Measurements from ENCODE around the gene LGALS3. TPM values are rescaled to one million over a fixed set of nuclear protein-coding genes. Genes with fewer than 3 reads are reported as not detected.

LGALS3 gene
- total RNA-seq, 2 experiments from 2014 or later = 11.7 to 12.1 TPM

DNA sequence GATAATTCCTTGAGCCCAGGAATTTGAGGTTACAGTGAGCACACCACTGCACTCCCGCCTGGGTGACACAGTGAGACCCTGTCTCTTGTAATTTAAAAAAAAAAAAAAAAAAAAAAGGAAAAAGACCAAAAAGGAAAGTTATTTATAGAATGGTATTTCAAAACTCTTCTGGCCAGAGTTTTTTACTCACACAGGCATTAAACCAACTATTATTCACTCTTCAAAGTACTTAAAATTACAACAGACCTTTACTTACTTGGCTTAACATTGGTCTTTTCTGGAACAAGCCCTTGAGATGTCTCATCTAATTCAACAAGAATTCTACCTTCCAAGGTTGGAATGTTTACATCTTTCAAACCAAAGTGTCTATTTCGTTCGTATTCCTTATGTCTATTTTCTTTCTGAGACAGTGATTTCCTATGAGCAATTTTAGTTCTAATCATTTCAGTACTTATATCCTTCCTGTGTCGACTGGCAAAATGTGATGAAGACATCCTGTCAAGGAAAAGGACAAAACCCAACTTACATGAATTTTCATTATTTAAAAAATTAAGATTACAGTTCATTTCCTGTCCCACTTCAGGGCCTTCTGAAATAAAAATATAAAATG, 59.7 kb downstream of the LGALS3 start:
- H3K36me3 Mint-ChIP-seq (ENCODE audit: low read depth) = no peaks in the 10 kb centered on the region
- Histone ChIP-seq H3K4me1 (ENCODE audit: insufficient read depth, low read length) (peaks cover 14% of the 10 kb centered on the region), H3K27me3 (ENCODE audit: control insufficient read depth in 1 of 2, insufficient read depth in 2 of 2, low read length in 2 of 2) (no peaks in the 10 kb centered on the region), H3K4me3 (ENCODE audit: low read length) (no peak overlapping the region), H3K9me3 (ENCODE audit: control insufficient read depth in 1 of 2, insufficient read depth in 1 of 2, low read length in 2 of 2) (no peaks in the 10 kb centered on the region), H3K27ac (ENCODE audit: low read depth in 1 of 2, low read length in 2 of 2) (no peak overlapping the region), H3K36me3 (ENCODE audit: insufficient read depth, low read length) (no peaks in the 10 kb centered on the region)
- H3K4me1 Mint-ChIP-seq (ENCODE audit: low read depth) = peaks cover 21% of the 10 kb centered on the region
- DNase-seq = no peak
- H3K4me3 Mint-ChIP-seq = no peak overlapping the region
- ATAC-seq (ENCODE audit: poor library complexity) = no peak
- H3K27ac Mint-ChIP-seq = no peak overlapping the region
- no peaks in the 10 kb centered on the region for H3K27me3 Mint-ChIP-seq
- intact Hi-C loops (cut with DNase I, micrococcal nuclease) = loop anchor here in 1 of 2 experiments (5.0 kb wide), 1 partner anchor 791 kb away; the partner anchor contains the start of gene CDKN3
- H3K9me3 Mint-ChIP-seq = no peaks in the 10 kb centered on the region
- ChIA-PET POLR2A (no interaction called here), CTCF (interaction anchor here (1.0 to 1.4 kb wide), 2 partner anchors 21 to 138 kb away, joined by 3 read pairs; no protein-coding TSS in a partner anchor)
- TF ChIP-seq, protein P1, sequence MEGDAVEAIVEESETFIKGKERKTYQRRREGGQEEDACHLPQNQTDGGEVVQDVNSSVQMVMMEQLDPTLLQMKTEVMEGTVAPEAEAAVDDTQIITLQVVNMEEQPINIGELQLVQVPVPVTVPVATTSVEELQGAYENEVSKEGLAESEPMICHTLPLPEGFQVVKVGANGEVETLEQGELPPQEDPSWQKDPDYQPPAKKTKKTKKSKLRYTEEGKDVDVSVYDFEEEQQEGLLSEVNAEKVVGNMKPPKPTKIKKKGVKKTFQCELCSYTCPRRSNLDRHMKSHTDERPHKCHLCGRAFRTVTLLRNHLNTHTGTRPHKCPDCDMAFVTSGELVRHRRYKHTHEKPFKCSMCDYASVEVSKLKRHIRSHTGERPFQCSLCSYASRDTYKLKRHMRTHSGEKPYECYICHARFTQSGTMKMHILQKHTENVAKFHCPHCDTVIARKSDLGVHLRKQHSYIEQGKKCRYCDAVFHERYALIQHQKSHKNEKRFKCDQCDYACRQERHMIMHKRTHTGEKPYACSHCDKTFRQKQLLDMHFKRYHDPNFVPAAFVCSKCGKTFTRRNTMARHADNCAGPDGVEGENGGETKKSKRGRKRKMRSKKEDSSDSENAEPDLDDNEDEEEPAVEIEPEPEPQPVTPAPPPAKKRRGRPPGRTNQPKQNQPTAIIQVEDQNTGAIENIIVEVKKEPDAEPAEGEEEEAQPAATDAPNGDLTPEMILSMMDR (IDR thresholded peaks at IDR 0.05) = no peak

DNA sequence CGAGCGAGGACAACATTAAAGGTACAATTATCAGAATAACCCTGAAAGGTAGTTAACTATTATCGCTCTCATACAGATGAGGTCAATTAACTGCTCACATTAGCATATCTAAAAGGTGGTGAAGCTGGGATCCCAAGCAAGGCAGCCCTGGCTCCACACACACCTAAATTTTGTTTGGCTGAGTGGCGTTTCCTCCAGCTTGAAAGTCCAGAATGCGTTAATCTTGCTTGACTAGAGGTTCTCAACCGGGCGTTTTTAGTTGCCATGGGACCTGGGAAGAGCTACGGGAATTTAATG, 61.8 kb downstream of the LGALS3 start:
- ATAC-seq (ENCODE audit: poor library complexity) = no peak
- peak overlapping the region; percentile 74 for H3K4me3 ChIP-seq (ENCODE audit: low read length)
- H3K4me1 ChIP-seq (ENCODE audit: insufficient read depth, low read length) = peaks cover 14% of the 10 kb centered on the region
- peaks cover 21% of the 10 kb centered on the region for H3K4me1 Mint-ChIP-seq (ENCODE audit: low read depth)
- H3K9me3 Mint-ChIP-seq = no peaks in the 10 kb centered on the region
- CTCF ChIA-PET = interaction anchor here (1.2 to 1.3 kb wide), 2 partner anchors 30 to 140 kb away, joined by 3 to 5 read pairs; partner anchors contain the start of gene MAPK1IP1L
- no peak overlapping the region for H3K27ac Mint-ChIP-seq
- H3K9me3 ChIP-seq (ENCODE audit: control insufficient read depth in 1 of 2, insufficient read depth in 1 of 2, low read length in 2 of 2) = no peaks in the 10 kb centered on the region
- no peaks in the 10 kb centered on the region for H3K36me3 ChIP-seq (ENCODE audit: insufficient read depth, low read length)
- intact Hi-C loops (cut with DNase I, micrococcal nuclease) = loop anchor here in 1 of 2 experiments (5.0 to 10.0 kb wide), 3 partner anchors 164 to 1384 kb away; partner anchors contain the start of genes KTN1, SOCS4, TMEM260 and WDHD1
- no peaks in the 10 kb centered on the region for H3K36me3 Mint-ChIP-seq (ENCODE audit: low read depth)
- no peak for DNase-seq
- TF ChIP-seq, protein P1 (IDR thresholded peaks at IDR 0.05) = no peak
- POLR2A ChIA-PET = interaction anchor here (0.8 to 1.1 kb wide), 3 partner anchors 15 to 164 kb away, joined by 3 read pairs; partner anchors contain the start of genes MAPK1IP1L, SOCS4 and WDHD1
- H3K4me3 Mint-ChIP-seq = peak overlapping the region; percentile 90
- H3K27ac ChIP-seq (ENCODE audit: low read depth in 1 of 2, low read length in 2 of 2) = no peak overlapping the region
- no peaks in the 10 kb centered on the region for H3K27me3 Mint-ChIP-seq
- no peaks in the 10 kb centered on the region for H3K27me3 ChIP-seq (ENCODE audit: control insufficient read depth in 1 of 2, insufficient read depth in 2 of 2, low read length in 2 of 2)

DNA sequence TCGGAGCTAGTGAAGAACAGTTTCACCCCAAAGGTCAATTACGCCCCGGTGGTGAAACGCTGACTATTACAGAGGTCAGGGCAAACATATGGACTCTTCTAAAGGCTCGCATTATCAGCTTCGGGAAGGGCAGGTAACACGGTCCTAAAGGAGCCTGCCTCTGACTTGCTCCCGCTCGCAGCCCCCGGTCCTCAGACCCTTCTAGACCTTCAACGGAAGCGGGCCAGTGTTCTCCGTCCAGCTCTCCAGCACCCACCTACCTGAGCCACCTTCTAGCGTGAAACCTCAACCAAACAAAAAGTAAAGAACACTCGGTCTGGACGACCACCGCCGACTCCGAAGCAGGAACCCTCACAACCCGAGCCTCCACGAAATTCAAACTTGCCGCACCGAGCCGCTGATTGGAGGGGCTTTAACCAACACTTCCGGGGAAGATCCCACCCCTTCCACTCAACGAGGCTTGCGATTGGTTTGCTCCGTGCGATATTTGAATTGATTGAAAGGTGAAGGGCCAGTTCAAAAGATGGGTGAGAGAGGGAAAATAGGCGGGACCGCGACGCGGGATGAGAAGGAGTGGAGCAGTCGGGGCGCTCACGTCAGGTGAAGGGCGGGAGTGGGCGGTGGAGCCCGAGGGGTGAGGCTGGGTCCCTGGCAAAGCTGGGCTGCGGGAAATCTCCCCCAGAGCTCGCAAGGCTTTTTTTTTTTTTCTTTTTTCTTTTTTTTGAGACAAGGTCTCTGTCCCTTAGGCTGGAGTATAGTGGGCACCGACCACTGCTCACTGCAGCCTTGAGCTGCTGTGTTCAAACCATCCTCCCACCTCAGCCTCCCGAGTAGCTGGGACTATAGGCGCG, 62.4 kb downstream of the LGALS3 start, which contains the start of gene DLGAP5:
Gene DLGAP5, minus strand, starts transcription at position 383 of the 851 bp plus-strand sequence. CDS start 2,406 bp downstream, outside the sequence.
- peak within 1 kb of the TSS; percentile 14 for H3K27ac Mint-ChIP-seq
- no peaks in the 10 kb centered on the region for H3K36me3 Mint-ChIP-seq (ENCODE audit: low read depth)
- intact Hi-C loops (cut with DNase I, micrococcal nuclease) = loop anchor here in 1 of 2 experiments (5.0 to 10.0 kb wide), 3 partner anchors 164 to 1383 kb away; partner anchors contain the start of genes KTN1, SOCS4, TMEM260 and WDHD1
- Histone ChIP-seq H3K27ac (ENCODE audit: low read depth in 1 of 2, low read length in 2 of 2) (peak within 1 kb of the TSS in 1 of 2 donors; percentile 40), H3K36me3 (ENCODE audit: insufficient read depth, low read length) (no peaks in the 10 kb centered on the region), H3K4me3 (ENCODE audit: low read length) (peak within 1 kb of the TSS; percentile 74), H3K9me3 (ENCODE audit: control insufficient read depth in 1 of 2, insufficient read depth in 1 of 2, low read length in 2 of 2) (no peaks in the 10 kb centered on the region), H3K27me3 (ENCODE audit: control insufficient read depth in 1 of 2, insufficient read depth in 2 of 2, low read length in 2 of 2) (no peaks in the 10 kb centered on the region), H3K4me1 (ENCODE audit: insufficient read depth, low read length) (peaks cover 14% of the 10 kb centered on the region)
- ChIA-PET POLR2A (interaction anchor here (0.6 to 1.1 kb wide), 7 partner anchors 9 to 165 kb away, joined by 3 to 4 read pairs (median 3); partner anchors contain the start of genes MAPK1IP1L, SOCS4 and WDHD1), CTCF (interaction anchor here (1.2 to 1.3 kb wide), 2 partner anchors 31 to 140 kb away, joined by 3 to 5 read pairs; partner anchors contain the start of gene MAPK1IP1L)
- H3K4me3 Mint-ChIP-seq = peak within 1 kb of the TSS; percentile 90
- TF ChIP-seq, protein P1 (IDR thresholded peaks at IDR 0.05) = no peak
- no peaks in the 10 kb centered on the region for H3K9me3 Mint-ChIP-seq
- peak; percentile 98 for ATAC-seq (ENCODE audit: poor library complexity)
- no peaks in the 10 kb centered on the region for H3K27me3 Mint-ChIP-seq
- peak; percentile 71 to 96 (median 80) for DNase-seq
- peaks cover 21% of the 10 kb centered on the region for H3K4me1 Mint-ChIP-seq (ENCODE audit: low read depth)
